ENCODE measurements around the gene MTRFR.

The MTRFR gene

DNA sequence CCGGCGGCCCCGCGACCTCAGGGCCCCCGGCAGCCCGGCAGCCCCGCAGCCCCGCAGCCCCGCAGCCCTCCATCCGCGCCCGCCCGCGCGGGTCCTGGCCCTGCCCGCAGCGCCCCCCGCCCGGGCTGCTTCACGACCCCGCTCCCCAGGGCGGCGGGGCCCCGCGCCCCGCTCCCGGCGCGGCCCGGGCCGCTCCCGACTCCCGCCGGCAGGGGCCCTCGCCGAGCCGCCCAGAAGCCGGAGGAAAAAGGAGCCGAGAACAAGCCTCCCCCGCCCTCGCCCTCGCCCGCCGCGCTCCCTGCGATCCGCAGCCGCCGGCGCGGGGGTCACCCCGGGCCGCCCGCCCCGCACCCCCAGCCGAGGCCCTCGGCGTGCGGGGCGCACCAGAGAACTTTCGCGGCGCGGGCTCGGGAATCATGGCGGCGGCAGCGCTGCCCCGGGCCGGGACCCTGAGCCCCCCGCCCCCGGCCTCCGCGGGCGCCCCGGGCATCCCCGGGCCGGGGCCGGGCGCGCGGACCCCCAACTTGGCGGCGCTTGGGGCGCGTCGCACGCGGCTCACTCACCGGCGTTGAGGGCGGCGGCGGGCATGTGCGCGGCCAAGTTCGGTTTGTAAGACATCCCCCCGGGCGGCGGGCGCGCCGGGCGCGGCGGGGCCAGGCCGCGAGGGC is 37.9 kb downstream of the MTRFR start:
- peak; percentile 65 for DNase-seq

DNA sequence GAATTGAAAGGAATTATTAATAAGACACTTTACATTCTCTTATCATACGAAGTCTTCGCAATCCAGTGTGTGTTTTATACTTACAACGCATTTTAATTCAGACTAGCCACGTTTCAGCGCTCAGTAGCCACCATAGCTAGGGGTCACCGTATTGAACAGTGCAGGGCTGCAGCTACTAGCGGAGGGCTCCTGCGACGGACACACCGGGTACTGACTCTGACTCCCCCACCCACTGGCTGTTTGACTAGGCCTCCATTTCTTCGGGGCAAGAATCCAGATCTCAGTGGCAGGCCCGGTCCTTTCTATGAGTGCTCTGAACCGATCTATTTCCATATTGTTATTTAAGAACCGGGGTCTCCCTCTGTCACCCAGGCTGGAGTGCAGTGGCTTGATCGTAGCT is 39.9 kb downstream of the MTRFR start:
- DNase-seq: no peak

DNA sequence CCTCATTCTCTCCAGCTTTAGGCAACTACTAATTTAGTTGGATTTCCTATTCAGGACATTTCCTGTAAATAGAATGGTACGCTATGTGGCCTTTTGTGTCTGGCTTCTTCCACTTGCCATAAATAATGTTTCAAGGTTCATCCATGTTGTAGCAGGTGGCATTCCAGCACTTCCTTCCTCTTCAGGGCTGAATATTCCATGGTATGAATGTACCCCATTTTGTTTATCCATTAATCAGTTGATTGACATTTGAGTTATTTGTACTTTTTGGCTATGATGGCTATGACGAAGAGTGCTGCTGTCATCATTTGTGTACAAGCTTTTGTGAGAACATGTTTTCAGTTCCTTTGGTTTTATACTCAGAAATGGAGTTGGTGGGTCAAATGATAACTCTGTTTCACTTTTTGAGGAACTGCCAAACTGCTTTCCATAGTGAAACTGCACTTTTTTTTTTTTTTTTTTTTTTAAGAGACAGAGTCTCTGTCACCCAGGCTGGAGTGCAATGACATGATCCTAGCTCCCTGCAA is 44.9 kb downstream of the MTRFR start:
- DNase-seq: peak; percentile 16

DNA sequence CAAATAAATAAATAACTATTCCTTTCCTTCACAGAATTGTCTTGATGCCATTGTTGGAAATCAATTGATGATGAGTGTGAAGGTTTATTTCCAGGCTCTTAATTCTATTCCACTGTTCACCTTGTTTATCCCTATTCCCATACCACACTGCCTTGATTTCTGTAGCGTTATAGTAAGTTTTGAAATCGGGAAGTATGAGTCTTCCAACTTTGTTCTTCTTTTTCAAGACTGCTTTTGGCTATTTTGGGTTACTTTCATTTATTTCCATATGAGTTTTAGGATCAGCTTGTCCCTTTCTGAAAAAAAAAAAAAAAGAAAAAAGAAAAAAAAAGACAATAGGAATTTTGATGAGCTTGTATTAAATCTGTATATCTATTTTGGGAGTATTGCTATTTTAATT is 47.7 kb downstream of the MTRFR start:
- no peak for DNase-seq

DNA sequence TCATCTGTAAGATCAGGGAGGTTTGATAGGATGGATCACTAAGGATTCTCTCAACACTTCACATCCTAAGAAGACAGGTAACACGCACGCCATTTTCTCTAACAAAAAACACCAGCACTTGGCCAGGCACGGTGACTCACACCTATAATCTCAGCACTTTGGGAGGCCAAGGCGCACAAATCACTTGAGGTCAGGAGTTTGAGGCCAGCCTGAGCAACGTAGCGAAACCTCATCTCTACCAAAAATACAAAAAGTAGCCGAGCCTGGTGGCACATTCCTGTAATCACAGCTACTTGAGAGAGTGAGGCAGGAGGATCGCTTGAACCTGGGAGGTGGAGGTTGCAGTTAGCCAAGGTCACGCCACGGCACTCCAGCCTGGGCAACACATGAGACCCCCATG is 48.9 kb downstream of the MTRFR start:
- no peak for DNase-seq

DNA sequence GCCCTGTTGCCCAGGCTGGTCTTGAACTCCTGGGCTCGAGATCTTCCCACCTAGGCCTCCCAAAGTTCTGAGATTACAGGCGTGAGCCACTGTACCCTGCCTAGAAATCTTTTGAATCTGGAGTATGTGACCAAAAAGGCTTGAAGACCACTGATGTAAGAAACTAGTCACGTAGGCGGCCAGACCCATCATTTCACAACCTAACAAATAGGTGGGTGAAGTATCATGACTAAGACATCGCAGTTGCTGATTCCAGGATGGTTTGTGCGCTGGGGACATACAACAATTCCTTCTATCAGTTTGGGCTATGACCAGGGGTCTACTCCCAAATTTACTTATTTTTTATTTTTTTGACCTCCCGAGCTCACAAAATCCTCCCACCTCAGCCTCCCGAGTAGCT is 50.2 kb downstream of the MTRFR start:
- DNase-seq: no peak

DNA sequence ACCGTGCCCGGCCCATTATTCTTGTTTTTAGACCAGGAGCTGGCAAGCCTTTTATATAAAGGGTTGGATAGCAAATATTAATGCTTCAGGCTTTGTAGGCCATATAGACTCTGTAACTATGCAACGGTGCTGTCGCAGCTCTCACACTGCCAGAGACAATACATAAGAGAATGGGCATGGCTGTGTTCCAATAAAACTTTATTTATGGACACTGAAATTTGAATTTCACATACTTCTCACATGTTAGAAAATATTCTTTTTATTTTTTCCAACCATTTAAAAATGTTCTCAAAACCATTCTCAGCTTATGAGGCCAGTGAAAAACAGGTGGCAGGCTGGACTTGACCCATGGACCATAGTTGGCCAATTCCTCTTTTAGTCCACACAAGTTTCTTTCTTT is 51.4 kb downstream of the MTRFR start:
- DNase-seq: no peak

DNA sequence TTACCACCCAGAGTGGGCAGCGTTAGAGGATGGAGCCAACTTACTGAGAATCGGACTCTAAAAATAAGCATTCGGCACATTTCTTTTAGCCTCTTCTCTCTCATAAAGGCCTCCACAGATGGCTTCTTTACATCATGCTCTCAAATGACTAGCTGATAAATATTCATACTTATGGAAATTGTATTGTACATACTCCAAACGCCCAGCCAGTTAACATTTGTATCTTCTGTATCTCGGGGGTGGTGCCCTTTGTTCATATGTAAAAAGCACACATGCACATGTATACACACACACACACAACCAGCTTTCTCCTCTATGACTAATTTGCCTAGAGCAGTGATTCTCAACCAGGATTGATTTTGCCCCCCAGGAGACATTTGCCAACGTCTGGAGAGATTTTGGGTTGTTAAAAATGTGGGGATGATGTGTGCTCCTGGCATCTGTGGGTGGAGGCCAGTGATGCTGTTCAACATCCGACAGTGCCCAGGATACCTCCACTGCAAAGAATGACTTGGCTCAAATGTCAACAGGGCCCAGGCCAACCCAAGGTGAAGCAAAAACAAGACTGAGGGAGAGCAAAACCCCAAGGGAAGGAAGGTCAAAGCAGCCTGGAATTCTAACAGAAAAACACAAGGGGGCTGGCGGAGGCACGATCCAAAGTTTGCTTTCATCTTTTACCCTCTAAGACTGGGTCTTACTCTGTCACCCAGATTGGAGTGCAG is 53.6 kb downstream of the MTRFR start:
- no peak for DNase-seq

DNA sequence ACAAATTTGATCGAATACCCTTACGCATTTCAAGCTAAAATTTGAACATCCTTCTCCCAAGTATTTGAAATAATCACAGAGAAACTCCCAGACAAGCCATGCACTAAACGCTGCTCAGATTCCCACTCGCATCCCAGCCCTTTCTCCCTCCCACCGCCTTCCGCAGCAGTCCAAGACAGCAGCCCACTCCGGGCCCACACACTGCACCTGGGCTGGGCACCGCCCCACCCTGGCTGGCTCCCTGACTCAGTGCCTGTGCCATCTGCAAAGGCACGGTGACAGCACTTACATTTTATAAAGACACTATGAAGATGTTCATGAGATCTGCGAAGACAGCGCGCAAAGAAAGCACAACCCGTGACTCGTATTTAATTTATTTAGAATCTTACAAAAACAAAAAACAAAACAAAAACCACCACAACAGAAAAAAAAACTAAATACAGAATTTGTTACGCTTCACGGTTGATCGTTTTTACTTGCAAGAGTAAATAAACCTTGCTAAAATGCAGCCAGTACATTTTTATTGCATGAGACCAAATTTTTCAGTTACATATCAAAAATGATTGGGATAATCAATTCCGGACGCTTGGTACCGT is 55.6 kb downstream of the MTRFR start:
- DNase-seq: no peak

DNA sequence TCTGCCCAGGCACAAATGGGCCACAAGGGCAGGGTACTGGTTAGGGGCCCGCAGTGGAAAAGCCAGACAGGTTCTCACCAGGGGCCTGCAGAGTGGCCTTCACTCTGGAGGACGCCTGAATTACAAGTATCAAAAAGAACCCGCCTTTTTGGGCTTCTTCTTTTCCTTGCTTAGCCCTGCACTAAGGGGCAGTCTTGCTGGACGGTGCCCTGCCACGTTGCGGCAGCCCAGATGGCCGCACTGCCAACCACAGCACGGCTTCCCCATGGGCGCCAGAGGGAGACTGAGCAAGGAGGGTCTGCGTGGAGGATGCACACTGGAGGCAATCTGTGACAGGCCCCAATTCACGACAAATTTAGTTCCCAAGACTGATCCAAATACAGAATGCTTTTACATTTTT is 56.7 kb downstream of the MTRFR start:
- no peak for DNase-seq

DNA sequence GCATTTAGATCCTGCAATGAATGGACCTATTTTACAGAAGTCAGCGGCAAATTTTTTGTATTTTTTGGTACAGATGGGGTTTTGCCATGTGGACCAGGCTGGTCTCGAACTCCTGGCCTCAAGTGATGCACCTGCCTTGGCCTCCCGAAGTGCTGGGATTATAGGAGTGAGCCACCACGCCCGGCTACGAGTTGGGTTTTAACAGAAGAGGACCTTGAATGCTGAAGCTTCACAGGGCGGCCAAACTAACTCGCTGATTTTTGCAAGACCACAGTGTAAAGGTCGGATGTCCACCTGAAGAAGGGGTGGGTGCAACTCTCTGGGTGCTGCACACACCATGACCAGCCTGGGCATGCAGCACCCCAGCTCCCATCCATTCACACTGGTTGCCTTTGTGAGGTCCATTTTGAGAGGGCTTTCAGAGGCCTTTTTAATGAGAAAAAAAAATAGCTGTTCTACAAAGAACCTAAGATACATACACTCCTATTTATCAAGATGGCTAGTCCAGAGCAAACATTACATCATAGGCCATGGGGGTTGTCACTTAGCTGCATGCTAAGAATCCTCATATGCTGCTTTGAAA is 60.0 kb downstream of the MTRFR start:
- no peak for DNase-seq

DNA sequence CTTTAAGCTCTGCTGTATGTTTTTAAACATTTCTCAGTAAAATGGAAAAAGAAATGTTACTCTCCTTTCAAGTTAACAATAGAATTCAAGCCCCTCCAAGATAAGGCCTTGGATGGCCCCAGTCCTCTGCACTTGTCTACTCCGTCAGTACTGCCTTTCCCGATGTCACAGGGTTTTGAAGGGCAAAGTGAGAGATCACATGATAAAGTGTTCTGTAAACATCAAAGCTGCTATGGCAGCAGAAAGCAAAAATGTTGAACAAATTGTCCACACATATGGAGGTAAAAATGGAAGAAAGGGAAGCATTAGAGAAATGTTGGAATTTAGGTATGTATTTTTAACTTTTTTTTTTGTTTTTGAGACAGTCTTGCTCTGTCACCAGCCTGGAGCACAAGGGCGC is 71.9 kb downstream of the MTRFR start:
- no peak for DNase-seq

DNA sequence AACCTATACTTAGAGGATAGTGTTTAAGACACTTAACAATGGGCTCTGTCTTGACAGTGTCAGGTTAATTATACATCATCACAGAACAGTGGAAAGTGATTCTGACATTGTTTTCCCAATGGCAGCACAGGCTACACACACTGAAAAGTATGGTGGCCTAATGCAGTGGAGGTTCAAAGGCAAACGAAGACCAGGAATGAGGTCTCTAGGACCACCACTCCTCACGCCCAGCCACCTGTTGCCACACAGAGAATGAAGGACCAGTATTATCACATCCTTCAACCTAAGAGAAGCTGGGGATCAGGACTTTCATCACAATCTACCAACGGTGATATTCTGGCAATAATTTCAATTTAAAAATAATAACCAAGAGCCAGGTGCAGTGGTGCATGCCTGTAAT is 73.0 kb downstream of the MTRFR start:
- DNase-seq: no peak

Data from CD4-positive, alpha-beta T cell treated with Interleukin-4 for 4 hours (primary cell).